Measurements from ENCODE around the gene BCL11A. TPM values are rescaled to one million over a fixed set of nuclear protein-coding genes. Genes with fewer than 3 reads are reported as not detected.

Gene BCL11A
- total RNA-seq, 1 experiment from 2014 or later: 91.4 TPM

DNA sequence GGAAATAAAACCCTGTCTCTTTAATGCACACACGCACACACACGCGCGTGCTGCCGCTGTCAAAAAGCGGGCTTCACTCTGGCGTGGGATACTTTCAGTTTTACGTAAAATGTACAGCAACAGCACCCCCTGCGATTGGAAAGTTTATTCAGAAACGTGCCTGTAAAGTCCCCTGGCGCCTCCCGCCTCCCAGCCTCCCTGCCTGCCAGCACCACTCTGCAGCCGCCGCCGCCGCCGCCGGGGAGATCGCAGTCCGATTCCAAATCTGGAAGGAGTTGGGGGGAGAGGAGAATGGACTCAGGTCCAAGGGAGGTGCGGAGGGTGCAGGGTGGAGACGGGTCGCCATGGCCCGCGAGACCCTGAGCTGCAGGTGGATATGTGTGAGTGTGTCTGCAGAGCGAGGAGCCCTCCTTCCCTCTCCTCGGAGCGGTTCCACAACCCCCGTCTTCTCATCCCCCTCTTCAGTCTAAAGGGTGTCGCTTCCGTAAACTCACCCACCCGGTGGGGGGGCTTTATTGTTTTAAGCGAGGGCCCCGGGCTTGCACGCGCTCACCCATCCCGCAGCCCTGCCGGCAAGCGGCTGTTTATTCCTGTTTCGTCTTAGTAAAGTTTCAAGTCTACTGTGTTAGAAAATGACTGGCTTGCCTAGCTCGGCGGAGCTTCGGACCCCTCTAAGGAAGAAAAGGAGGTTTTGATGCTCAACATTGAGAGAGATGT lies 1.8 kb upstream of the BCL11A start:
- peaks cover 47% of the 10 kb centered on the region for H3K23me2 ChIP-seq (ENCODE audit: insufficient read length, low read depth, low read length, poor library complexity, severe bottlenecking)
- H4K5ac ChIP-seq (ENCODE audit: insufficient read length, low read depth, low read length): no peak overlapping the region
- H4K91ac ChIP-seq (ENCODE audit: insufficient read length, low read depth, low read length): no peak overlapping the region
- H3K4me3 Mint-ChIP-seq: peak overlapping the region; percentile 95 to 96
- no peak overlapping the region for H2AFZ ChIP-seq (ENCODE audit: low read length)
- no peak overlapping the region for H2BK120ac ChIP-seq (ENCODE audit: low read depth, low read length, poor library complexity, severe bottlenecking)
- H3K4me1 ChIP-seq (ENCODE audit: insufficient read depth, low read length): no peaks in the 10 kb centered on the region
- H3K79me2 ChIP-seq (ENCODE audit: insufficient read depth, low read length): peaks cover 1% of the 10 kb centered on the region; the same call in 1 of the 2 replicates
- H3K27ac ChIP-seq (ENCODE audit: insufficient read length, low read depth, low read length): peak overlapping the region; percentile 53
- TF ChIP-seq, protein P1, sequence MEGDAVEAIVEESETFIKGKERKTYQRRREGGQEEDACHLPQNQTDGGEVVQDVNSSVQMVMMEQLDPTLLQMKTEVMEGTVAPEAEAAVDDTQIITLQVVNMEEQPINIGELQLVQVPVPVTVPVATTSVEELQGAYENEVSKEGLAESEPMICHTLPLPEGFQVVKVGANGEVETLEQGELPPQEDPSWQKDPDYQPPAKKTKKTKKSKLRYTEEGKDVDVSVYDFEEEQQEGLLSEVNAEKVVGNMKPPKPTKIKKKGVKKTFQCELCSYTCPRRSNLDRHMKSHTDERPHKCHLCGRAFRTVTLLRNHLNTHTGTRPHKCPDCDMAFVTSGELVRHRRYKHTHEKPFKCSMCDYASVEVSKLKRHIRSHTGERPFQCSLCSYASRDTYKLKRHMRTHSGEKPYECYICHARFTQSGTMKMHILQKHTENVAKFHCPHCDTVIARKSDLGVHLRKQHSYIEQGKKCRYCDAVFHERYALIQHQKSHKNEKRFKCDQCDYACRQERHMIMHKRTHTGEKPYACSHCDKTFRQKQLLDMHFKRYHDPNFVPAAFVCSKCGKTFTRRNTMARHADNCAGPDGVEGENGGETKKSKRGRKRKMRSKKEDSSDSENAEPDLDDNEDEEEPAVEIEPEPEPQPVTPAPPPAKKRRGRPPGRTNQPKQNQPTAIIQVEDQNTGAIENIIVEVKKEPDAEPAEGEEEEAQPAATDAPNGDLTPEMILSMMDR (conservative IDR thresholded peaks at IDR 0.05): peak; percentile 43; the same call in 2 of the 3 replicates
- no peaks in the 10 kb centered on the region for H3K9me3 Mint-ChIP-seq
- DNase-seq: peak; percentile 66
- H3K27me3 Mint-ChIP-seq (ENCODE audit: low read depth): peaks cover 25% of the 10 kb centered on the region
- H2BK15ac ChIP-seq (ENCODE audit: low read depth, low read length): no peak overlapping the region
- peak overlapping the region; percentile 55 for H3K9ac ChIP-seq (ENCODE audit: extremely low read depth, insufficient read length, low read length)
- no peak overlapping the region for H2BK5ac ChIP-seq (ENCODE audit: insufficient read length, low read length)
- no peak overlapping the region for H2BK20ac ChIP-seq (ENCODE audit: low read depth, low read length, poor library complexity, severe bottlenecking)
- no peak overlapping the region for H3T11ph ChIP-seq (ENCODE audit: low read length)
- H2BK12ac ChIP-seq (ENCODE audit: insufficient read length, low read depth, low read length): no peak overlapping the region
- WGBS (ENCODE audit: extremely low coverage, insufficient read length, low lambda C conversion rate): no CpG with 5 or more reads among the region's 43 CpGs
- H3K23ac ChIP-seq (ENCODE audit: insufficient read length, low read depth, low read length): no peak overlapping the region
- H4K8ac ChIP-seq (replicated peaks; ENCODE audit: insufficient read length, low read depth, low read length): no peak overlapping the region
- H3K9me3 ChIP-seq (ENCODE audit: control insufficient read depth, low read depth, low read length): no peaks in the 10 kb centered on the region
- H3K14ac ChIP-seq (ENCODE audit: insufficient read depth, low read length): peak overlapping the region; percentile 52; the same call in 1 of the 2 replicates
- no peak overlapping the region for H3K4ac ChIP-seq (ENCODE audit: low read depth, low read length)
- peaks cover 16 to 20% of the 10 kb centered on the region in 2 experiments for H3K4me1 Mint-ChIP-seq
- no peak overlapping the region for H3K56ac ChIP-seq (ENCODE audit: insufficient read length, low read depth, low read length)
- no peaks in the 10 kb centered on the region for H4K20me1 ChIP-seq (ENCODE audit: control insufficient read depth, insufficient read depth, insufficient read length)
- H3K36me3 Mint-ChIP-seq (ENCODE audit: insufficient read depth in 1 of 3, low read depth in 3 of 3): peaks cover 0 to 8% (median 2%) of the 10 kb centered on the region in 3 experiments; a peak in 3 of 7 replicates
- no peak overlapping the region for H2AK5ac ChIP-seq (ENCODE audit: insufficient read length, low read length)
- H3K79me1 ChIP-seq (ENCODE audit: insufficient read depth, low read depth, low read length, poor library complexity, severe bottlenecking): no peaks in the 10 kb centered on the region
- peak overlapping the region; percentile 5 for H3K18ac ChIP-seq (ENCODE audit: insufficient read length, low read depth, low read length)
- peak overlapping the region; percentile 90 to 98 (median 94) for H3K27ac Mint-ChIP-seq
- H3K27me3 ChIP-seq (ENCODE audit: insufficient read depth, low read length): no peaks in the 10 kb centered on the region
- H3K4me2 ChIP-seq (ENCODE audit: insufficient read depth, insufficient read length, low read length): peak overlapping the region; percentile 94
